Trophoblast cell (in vitro differentiated cells and primary cell): Measurements from ENCODE around the gene SIDT1.

Source experiments
- DNase-seq, 2 donors: peaks; one replicate each; pipeline ENCODE4 v3.0.0-alpha.2; 2016
- H2AFZ ChIP-seq: 2 replicates; pipeline ENCODE4 v1.6.1; 2013; ENCODE audit warnings: low read length, moderate library complexity, mild to moderate bottlenecking; ENCODE audit not compliant: insufficient read depth, poor library complexity
- H2AK5ac ChIP-seq: 2 replicates; pipeline ENCODE4 v1.6.1; 2013; ENCODE audit warnings: mild to moderate bottlenecking, low read length
- H2BK120ac ChIP-seq: 2 replicates; pipeline ENCODE4 v1.6.1; 2013; ENCODE audit warnings: low read length, mild to moderate bottlenecking, moderate library complexity; ENCODE audit not compliant: insufficient read depth, poor library complexity
- H2BK12ac ChIP-seq: 2 replicates; pipeline ENCODE4 v1.6.1; 2013; ENCODE audit warnings: mild to moderate bottlenecking, low read length, moderate library complexity
- H2BK5ac ChIP-seq: 2 replicates; pipeline ENCODE4 v1.6.1; 2013; ENCODE audit warnings: low read length, low read depth, moderate library complexity, mild to moderate bottlenecking; ENCODE audit not compliant: poor library complexity
- H3K14ac ChIP-seq: 2 replicates; pipeline ENCODE4 v1.6.1; 2013; ENCODE audit warnings: mild to moderate bottlenecking, low read length
- H3K18ac ChIP-seq: 2 replicates; pipeline ENCODE4 v1.6.1; 2013; ENCODE audit warnings: mild to moderate bottlenecking, low read length
- H3K23ac ChIP-seq: 2 replicates; pipeline ENCODE4 v1.6.1; 2013; ENCODE audit warnings: low read length
- H3K27ac ChIP-seq: 2 replicates; pipeline ENCODE4 v1.5.1; 2013; ENCODE audit warnings: low read depth, mild to moderate bottlenecking, inconsistent platforms, low read length, moderate library complexity
- H3K27me3 ChIP-seq: 2 replicates; pipeline ENCODE4 v1.6.1; 2013; ENCODE audit warnings: inconsistent platforms, mild to moderate bottlenecking, low read length, moderate library complexity; ENCODE audit not compliant: insufficient read depth
- H3K36me3 ChIP-seq, 2 experiments: 1 replicate in 1 of 2; 2 replicates in 1 of 2; pipeline ENCODE4 v1.6.1; 2013; ENCODE audit warnings: low read length in 2 of 2, mild to moderate bottlenecking in 2 of 2, moderate library complexity in 1 of 2; ENCODE audit not compliant: insufficient read depth in 2 of 2, control insufficient read depth in 1 of 2
- H3K4ac ChIP-seq: 2 replicates; pipeline ENCODE4 v1.6.1; 2013; ENCODE audit warnings: low read depth, mild to moderate bottlenecking, low read length, moderate library complexity
- H3K4me1 ChIP-seq, 2 experiments: 1 replicate in 1 of 2; 2 replicates in 1 of 2; pipeline ENCODE4 v1.6.1; 2013; ENCODE audit warnings: low read length in 2 of 2, mild to moderate bottlenecking in 2 of 2, moderate library complexity in 1 of 2; ENCODE audit not compliant: insufficient read depth in 2 of 2, control insufficient read depth in 1 of 2
- H3K4me2 ChIP-seq: 2 replicates; pipeline ENCODE4 v1.6.1; 2013; ENCODE audit warnings: inconsistent platforms, mild to moderate bottlenecking, low read length, moderate library complexity
- H3K4me3 ChIP-seq: 2 replicates; pipeline ENCODE4 v1.5.1; 2013; ENCODE audit warnings: mild to moderate bottlenecking, low read depth, low read length, inconsistent platforms
- H3K79me1 ChIP-seq: one replicate; pipeline ENCODE4 v1.6.1; 2013; ENCODE audit warnings: low read length
- H3K79me2 ChIP-seq: 2 replicates; pipeline ENCODE4 v1.6.1; 2013; ENCODE audit warnings: low read length, mild to moderate bottlenecking; ENCODE audit not compliant: control insufficient read depth, insufficient read depth, poor library complexity
- H3K9ac ChIP-seq: 2 replicates; pipeline ENCODE4 v1.6.1; 2013; ENCODE audit warnings: mild to moderate bottlenecking, low read length
- H3K9me3 ChIP-seq: 2 replicates; pipeline ENCODE4 v1.6.1; 2013; ENCODE audit warnings: low read depth, mild to moderate bottlenecking, control low read depth, inconsistent platforms, low read length; ENCODE audit not compliant: insufficient read depth
- H4K12ac ChIP-seq: 2 replicates; pipeline ENCODE4 v1.6.1; 2013; ENCODE audit warnings: low read depth, mild to moderate bottlenecking, low read length, moderate library complexity
- H4K8ac ChIP-seq: 2 replicates; pipeline ENCODE4 v1.6.1; 2013; ENCODE audit warnings: low read depth, mild to moderate bottlenecking, low read length, moderate library complexity
- H4K91ac ChIP-seq: one replicate; pipeline ENCODE4 v1.6.1; 2013; ENCODE audit warnings: low read depth, mild to moderate bottlenecking, low read length, moderate library complexity
- WGBS: extraction: QIAGEN DNeasy Blood & Tissue Kit; methylation state at CpG from one replicate; pipeline ENCODE4 v1.1.7; 2013; ENCODE audit warnings: missing lambda C conversion rate; ENCODE audit not compliant: insufficient read length, insufficient coverage; ENCODE audit errors: extremely low coverage; 5-methylcytosine and 5-hydroxymethylcytosine counted together

SIDT1 gene

GRCh38 chr3:113623324-113623723, 91.0 kb downstream of the SIDT1 start:
- H3K79me2 ChIP-seq: no peaks in the 10 kb centered on the region
- no peak overlapping the region for H4K91ac ChIP-seq
- H2AK5ac ChIP-seq: no peak overlapping the region
- H3K4me1 ChIP-seq: no peaks in the 10 kb centered on the region
- no peaks in the 10 kb centered on the region for H3K79me1 ChIP-seq
- no peak overlapping the region for H3K23ac ChIP-seq
- H2BK5ac ChIP-seq: no peak overlapping the region
- no peak overlapping the region for H3K4me3 ChIP-seq
- no peak overlapping the region for H3K14ac ChIP-seq
- peak; percentile 80 to 82 for DNase-seq
- H3K9ac ChIP-seq: no peak overlapping the region
- H3K18ac ChIP-seq: no peak overlapping the region
- H3K27ac ChIP-seq: no peak overlapping the region
- H4K8ac ChIP-seq: no peak overlapping the region
- no peaks in the 10 kb centered on the region for H3K9me3 ChIP-seq
- H3K4me2 ChIP-seq: no peak overlapping the region
- WGBS: no CpG with 5 or more reads among the region's 19 CpGs
- H2AFZ ChIP-seq: no peak overlapping the region
- no peaks in the 10 kb centered on the region for H3K27me3 ChIP-seq
- no peak overlapping the region for H4K12ac ChIP-seq
- no peaks in the 10 kb centered on the region for H3K36me3 ChIP-seq
- no peak overlapping the region for H2BK120ac ChIP-seq
- no peak overlapping the region for H3K4ac ChIP-seq
- no peak overlapping the region for H2BK12ac ChIP-seq

DNA sequence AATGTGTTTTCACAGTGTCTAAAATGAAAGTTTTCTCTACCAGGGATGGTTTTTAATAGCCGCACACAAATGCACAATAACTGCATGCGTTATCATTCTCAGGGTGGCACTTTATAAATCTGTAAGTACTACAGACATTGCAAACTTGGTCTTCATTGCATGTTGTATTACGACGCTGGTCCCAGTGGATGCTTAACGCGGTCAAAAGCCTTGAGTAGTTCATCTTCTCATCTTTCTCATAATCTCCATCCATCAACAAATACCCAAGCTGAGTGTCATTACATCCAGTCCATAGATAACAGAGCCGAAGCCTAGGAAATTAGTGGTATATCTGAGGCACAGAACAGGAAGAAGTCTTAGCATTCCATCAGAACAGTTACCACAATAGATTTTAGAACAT, 91.5 kb downstream of the SIDT1 start:
- no peaks in the 10 kb centered on the region for H3K79me1 ChIP-seq
- H3K9ac ChIP-seq: no peak overlapping the region
- peak; percentile 9 to 60 for DNase-seq
- H3K4me3 ChIP-seq: no peak overlapping the region
- no peak overlapping the region for H3K27ac ChIP-seq
- H3K4ac ChIP-seq: no peak overlapping the region
- no peaks in the 10 kb centered on the region for H3K36me3 ChIP-seq
- H2BK5ac ChIP-seq: no peak overlapping the region
- no peak overlapping the region for H3K4me2 ChIP-seq
- no peak overlapping the region for H3K14ac ChIP-seq
- H2BK120ac ChIP-seq: no peak overlapping the region
- H4K91ac ChIP-seq: no peak overlapping the region
- H3K23ac ChIP-seq: no peak overlapping the region
- no peak overlapping the region for H2AFZ ChIP-seq
- H4K8ac ChIP-seq: no peak overlapping the region
- H2AK5ac ChIP-seq: no peak overlapping the region
- H3K27me3 ChIP-seq: no peaks in the 10 kb centered on the region
- no CpG with 5 or more reads among the region's 7 CpGs for WGBS
- no peak overlapping the region for H3K18ac ChIP-seq
- no peak overlapping the region for H4K12ac ChIP-seq
- H2BK12ac ChIP-seq: no peak overlapping the region
- no peaks in the 10 kb centered on the region for H3K79me2 ChIP-seq
- H3K9me3 ChIP-seq: no peaks in the 10 kb centered on the region
- H3K4me1 ChIP-seq: peaks cover 0 to 2% of the 10 kb centered on the region in 2 experiments

GRCh38 chr3:113625834-113626233, 93.5 kb downstream of the SIDT1 start:
- H4K8ac ChIP-seq: no peak overlapping the region
- no peak overlapping the region for H3K4me2 ChIP-seq
- H3K14ac ChIP-seq: no peak overlapping the region
- peaks cover 6 to 7% of the 10 kb centered on the region in 2 experiments for H3K4me1 ChIP-seq
- no peak overlapping the region for H3K4me3 ChIP-seq
- no CpG with 5 or more reads among the region's 12 CpGs for WGBS
- H3K27ac ChIP-seq: no peak overlapping the region
- H2AFZ ChIP-seq: no peak overlapping the region
- DNase-seq: no peak
- H3K18ac ChIP-seq: no peak overlapping the region
- H2AK5ac ChIP-seq: no peak overlapping the region
- no peaks in the 10 kb centered on the region for H3K79me2 ChIP-seq
- no peak overlapping the region for H2BK5ac ChIP-seq
- no peaks in the 10 kb centered on the region for H3K79me1 ChIP-seq
- H3K36me3 ChIP-seq: no peaks in the 10 kb centered on the region
- H3K9me3 ChIP-seq: no peaks in the 10 kb centered on the region
- no peak overlapping the region for H4K91ac ChIP-seq
- no peak overlapping the region for H2BK12ac ChIP-seq
- H3K4ac ChIP-seq: no peak overlapping the region
- no peaks in the 10 kb centered on the region for H3K27me3 ChIP-seq
- peak overlapping the region; percentile 31 for H3K9ac ChIP-seq
- no peak overlapping the region for H4K12ac ChIP-seq
- H3K23ac ChIP-seq: no peak overlapping the region
- H2BK120ac ChIP-seq: no peak overlapping the region

DNA sequence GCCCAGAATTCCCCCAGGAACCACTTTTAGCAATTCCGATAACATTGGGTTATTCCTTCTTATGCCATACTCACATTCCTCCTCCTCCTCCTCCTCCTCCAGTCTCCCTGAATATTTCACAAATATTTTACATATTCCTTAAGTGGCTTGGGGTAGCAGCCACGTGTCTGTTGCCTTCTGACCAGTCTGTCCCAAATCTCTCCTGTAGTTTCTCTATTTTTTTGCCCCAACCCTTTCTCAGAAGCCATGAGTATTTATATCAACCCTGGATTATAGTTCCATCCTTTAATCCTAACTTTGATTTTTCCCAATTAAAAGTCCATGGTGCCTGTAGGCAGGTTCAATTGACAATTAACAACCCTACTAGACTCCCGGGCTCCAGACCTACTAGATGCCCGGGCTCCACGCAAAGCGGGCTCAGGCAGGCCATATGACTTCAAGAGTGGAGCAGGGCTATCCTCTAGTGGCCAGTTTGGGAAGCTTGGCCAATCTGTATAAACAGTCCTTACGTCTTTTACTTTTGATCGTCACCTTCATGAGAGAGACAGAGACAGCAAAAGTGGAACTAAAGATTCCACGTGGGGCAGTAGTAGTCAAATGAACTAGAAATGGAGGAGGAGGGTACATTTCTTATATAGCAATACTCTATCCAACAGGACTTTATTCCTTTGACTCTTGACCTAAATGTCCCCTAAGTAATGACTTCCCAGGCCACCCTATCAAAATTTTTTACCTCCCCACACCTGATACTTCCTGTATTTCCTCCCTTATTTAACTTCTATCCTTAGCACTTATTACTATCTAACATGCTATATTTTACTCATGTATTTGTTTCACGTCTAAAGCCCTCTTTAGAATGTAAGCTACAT, 94.4 kb downstream of the SIDT1 start:
- Histone ChIP-seq H3K9me3 (no peaks in the 10 kb centered on the region), H2BK5ac (no peak overlapping the region), H3K27me3 (no peaks in the 10 kb centered on the region), H3K36me3 (no peaks in the 10 kb centered on the region), H4K8ac (no peak overlapping the region), H4K12ac (no peak overlapping the region), H2BK120ac (no peak overlapping the region), H3K23ac (no peak overlapping the region), H3K79me2 (no peaks in the 10 kb centered on the region), H3K14ac (no peak overlapping the region), H3K9ac (no peak overlapping the region), H3K4me1 (peaks cover 6 to 7% of the 10 kb centered on the region in 2 experiments), H3K4ac (no peak overlapping the region), H2AFZ (no peak overlapping the region), H4K91ac (no peak overlapping the region), H3K79me1 (no peaks in the 10 kb centered on the region), H2BK12ac (no peak overlapping the region), H3K4me3 (no peak overlapping the region), H3K27ac (no peak overlapping the region), H3K4me2 (no peak overlapping the region), H3K18ac (no peak overlapping the region), H2AK5ac (no peak overlapping the region)
- no CpG with 5 or more reads among the region's 10 CpGs for WGBS
- peak; percentile 35 to 68 for DNase-seq
